HG03064 (cell line): ENCODE measurements around the gene NDFIP2.

Experiments used
- ATAC-seq: cut with Tn5 transposase; IDR thresholded peaks from one replicate; pipeline ENCODE4 v1.9.1; 2021; ENCODE audit warnings: low read depth; ENCODE audit not compliant: unreplicated experiment

Gene NDFIP2

GRCh38 chr13:79492918-79493594, 12.1 kb downstream of the NDFIP2 start:
- no peak for ATAC-seq

- ATAC-seq = no peak
Observed at GRCh38 chr13:79496188-79496587, 15.2 kb downstream of the NDFIP2 start.

- ATAC-seq = no peak
Observed at GRCh38 chr13:79497064-79497463, 16.1 kb downstream of the NDFIP2 start.

- no peak for ATAC-seq
Observed at GRCh38 chr13:79497852-79498251, 16.9 kb downstream of the NDFIP2 start.

GRCh38 chr13:79500829-79501228, 19.9 kb downstream of the NDFIP2 start:
- ATAC-seq = no peak

GRCh38 chr13:79501538-79502232, 20.7 kb downstream of the NDFIP2 start:
- ATAC-seq = no peak

- no peak for ATAC-seq
Observed at GRCh38 chr13:79502859-79503468, 22.0 kb downstream of the NDFIP2 start.

GRCh38 chr13:79503473-79504017, 22.6 kb downstream of the NDFIP2 start:
- no peak for ATAC-seq

GRCh38 chr13:79508224-79508961, 27.4 kb downstream of the NDFIP2 start:
- ATAC-seq = no peak

- ATAC-seq = no peak
Observed at GRCh38 chr13:79511611-79512010, 30.7 kb downstream of the NDFIP2 start.

- no peak for ATAC-seq
Observed at GRCh38 chr13:79512950-79513349, 32.0 kb downstream of the NDFIP2 start.

- ATAC-seq = no peak
Observed at GRCh38 chr13:79516595-79516994, 35.6 kb downstream of the NDFIP2 start.

- ATAC-seq = no peak
Observed at GRCh38 chr13:79519255-79519654, 38.3 kb downstream of the NDFIP2 start.

GRCh38 chr13:79522583-79522982, 41.6 kb downstream of the NDFIP2 start:
- peak; percentile 95 for ATAC-seq

- no peak for ATAC-seq
Observed at GRCh38 chr13:79525064-79525857, 44.3 kb downstream of the NDFIP2 start.

- ATAC-seq = no peak
Observed at GRCh38 chr13:79527698-79528097, 46.7 kb downstream of the NDFIP2 start.

GRCh38 chr13:79528356-79528755, 47.4 kb downstream of the NDFIP2 start:
- no peak for ATAC-seq

GRCh38 chr13:79528759-79529191, 47.8 kb downstream of the NDFIP2 start:
- no peak for ATAC-seq

GRCh38 chr13:79529817-79530216, 48.9 kb downstream of the NDFIP2 start:
- ATAC-seq = no peak

GRCh38 chr13:79530270-79530669, 49.3 kb downstream of the NDFIP2 start:
- ATAC-seq = no peak
